Activated naive CD8-positive, alpha-beta T cell treated with anti-CD3 and anti-CD28 coated beads for 36 hours (primary cell): ENCODE measurements around the gene HOXA6. TPM values are rescaled to one million over a fixed set of nuclear protein-coding genes. Genes with fewer than 3 reads are reported as not detected.
A peak's percentile ranks its signal among the peaks of the same experiment; 100 is the strongest.

Experiments
- DNase-seq: peaks from one replicate; pipeline ENCODE4 v3.0.0; 2021
- H3K27ac Mint-ChIP-seq: one replicate; pipeline ENCODE4 v1.8.0; 2022; ENCODE audit warnings: mild to moderate bottlenecking, moderate library complexity, mixed read lengths
- H3K27me3 Mint-ChIP-seq: one replicate; pipeline ENCODE4 v1.8.0; 2022; ENCODE audit warnings: mild to moderate bottlenecking, mixed read lengths
- H3K36me3 Mint-ChIP-seq: one replicate; pipeline ENCODE4 v1.8.0; 2021; ENCODE audit warnings: mild to moderate bottlenecking, mixed read lengths
- H3K4me1 Mint-ChIP-seq: one replicate; pipeline ENCODE4 v1.8.0; 2021; ENCODE audit warnings: mixed read lengths
- H3K4me3 Mint-ChIP-seq: one replicate; pipeline ENCODE4 v1.8.0; 2022; ENCODE audit warnings: mild to moderate bottlenecking, moderate library complexity, mixed read lengths
- H3K9me3 Mint-ChIP-seq: one replicate; pipeline ENCODE4 v1.8.0; 2022; ENCODE audit warnings: mixed read lengths
- total RNA-seq, 2 experiments: library from RNA; stranded (reverse); gene quantifications; one replicate each; pipeline ENCODE4 v1.2.3, GENCODE V29; 2021

Gene HOXA6
- total RNA-seq, 2 experiments from 2014 or later, result not detected

DNA sequence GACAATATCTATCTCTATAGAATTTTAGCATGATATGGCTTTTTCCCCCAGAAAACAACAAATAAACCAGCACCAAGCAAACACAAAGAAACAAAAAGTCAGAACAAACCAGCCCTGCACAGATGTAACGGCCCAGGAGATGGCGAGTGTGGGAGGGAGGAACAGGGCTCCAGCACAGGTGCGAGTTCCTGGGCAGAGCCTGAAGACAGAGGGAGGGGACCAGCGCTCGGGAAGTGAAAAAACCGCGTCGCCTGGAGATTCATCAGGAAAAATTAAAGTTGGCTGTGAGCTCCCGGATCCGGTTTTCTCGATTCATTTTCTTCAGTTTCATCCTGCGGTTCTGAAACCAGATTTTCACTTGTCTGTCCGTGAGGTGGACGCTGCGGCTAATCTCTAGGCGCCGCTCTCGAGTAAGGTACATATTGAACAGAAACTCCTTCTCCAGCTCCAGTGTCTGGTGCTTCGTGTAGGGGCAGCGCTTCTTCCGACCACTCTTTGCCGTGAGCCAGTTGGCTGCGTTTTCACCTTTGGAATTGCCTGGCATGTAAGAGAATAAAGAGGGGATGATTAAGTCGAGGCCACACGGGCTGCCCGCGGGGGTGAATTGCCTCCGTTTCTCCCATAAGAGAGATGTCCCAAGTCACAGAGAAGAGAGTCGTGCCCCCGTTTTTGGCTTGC is 24.2 kb upstream of the HOXA6 start:
- Mint-ChIP-seq H3K36me3 (no peaks in the 10 kb centered on the region), H3K27me3 (peaks cover 85% of the 10 kb centered on the region), H3K9me3 (no peaks in the 10 kb centered on the region), H3K4me3 (no peak overlapping the region), H3K27ac (no peak overlapping the region), H3K4me1 (peaks cover 20% of the 10 kb centered on the region)
- DNase-seq, result no peak

GRCh38 chr7:27171325-27171636 is 23.7 kb upstream of the HOXA6 start:
- no peak overlapping the region for H3K4me3 Mint-ChIP-seq
- DNase-seq, result no peak
- H3K27me3 Mint-ChIP-seq, result peaks cover 85% of the 10 kb centered on the region
- no peak overlapping the region for H3K27ac Mint-ChIP-seq
- peaks cover 23% of the 10 kb centered on the region for H3K4me1 Mint-ChIP-seq
- no peaks in the 10 kb centered on the region for H3K9me3 Mint-ChIP-seq
- no peaks in the 10 kb centered on the region for H3K36me3 Mint-ChIP-seq

DNA sequence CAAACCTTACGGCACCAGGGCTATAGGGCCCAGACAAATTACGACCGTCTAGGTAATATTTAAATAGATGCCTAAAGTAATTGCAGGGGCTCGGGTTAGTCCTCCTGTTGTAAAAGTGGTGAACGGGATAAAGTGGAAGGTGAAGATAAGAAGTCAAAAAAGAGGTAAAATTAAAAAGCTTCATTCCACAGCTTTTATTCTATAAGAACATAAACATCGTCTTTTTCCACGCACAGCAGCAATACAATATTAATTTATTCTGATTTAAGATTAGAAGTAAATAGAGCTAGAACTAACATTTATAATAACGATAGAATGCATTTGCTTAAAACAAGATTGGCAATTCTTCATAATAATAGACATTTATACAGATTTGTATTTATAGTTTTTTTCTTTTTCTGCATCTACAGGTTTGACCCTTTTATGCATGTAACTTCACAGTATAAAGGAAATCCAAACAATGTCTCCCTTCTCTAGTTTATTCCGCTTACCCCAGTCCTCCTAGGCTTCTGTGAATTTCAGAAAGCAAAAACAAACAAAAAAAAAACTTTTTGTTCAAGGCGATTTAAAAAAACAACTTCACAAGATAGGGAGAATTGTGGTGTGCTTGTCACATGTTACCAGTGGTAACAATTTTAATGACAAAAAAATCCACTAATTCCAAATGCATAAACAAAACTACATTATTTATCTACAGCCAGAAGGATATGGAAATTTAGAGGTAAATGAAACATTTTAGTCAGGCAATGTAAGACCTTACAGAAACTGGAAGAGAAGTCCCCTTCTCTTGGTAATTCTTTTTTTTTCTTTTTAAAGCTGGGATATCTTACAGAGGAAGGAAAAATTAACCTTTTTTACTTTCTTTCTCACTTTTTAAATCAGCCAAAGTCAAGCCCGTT is 23.1 kb upstream of the HOXA6 start:
- no peaks in the 10 kb centered on the region for H3K36me3 Mint-ChIP-seq
- DNase-seq, result no peak
- H3K27ac Mint-ChIP-seq, result no peak overlapping the region
- no peak overlapping the region for H3K4me3 Mint-ChIP-seq
- H3K4me1 Mint-ChIP-seq, result peaks cover 24% of the 10 kb centered on the region
- H3K9me3 Mint-ChIP-seq, result no peaks in the 10 kb centered on the region
- H3K27me3 Mint-ChIP-seq, result peaks cover 85% of the 10 kb centered on the region

DNA sequence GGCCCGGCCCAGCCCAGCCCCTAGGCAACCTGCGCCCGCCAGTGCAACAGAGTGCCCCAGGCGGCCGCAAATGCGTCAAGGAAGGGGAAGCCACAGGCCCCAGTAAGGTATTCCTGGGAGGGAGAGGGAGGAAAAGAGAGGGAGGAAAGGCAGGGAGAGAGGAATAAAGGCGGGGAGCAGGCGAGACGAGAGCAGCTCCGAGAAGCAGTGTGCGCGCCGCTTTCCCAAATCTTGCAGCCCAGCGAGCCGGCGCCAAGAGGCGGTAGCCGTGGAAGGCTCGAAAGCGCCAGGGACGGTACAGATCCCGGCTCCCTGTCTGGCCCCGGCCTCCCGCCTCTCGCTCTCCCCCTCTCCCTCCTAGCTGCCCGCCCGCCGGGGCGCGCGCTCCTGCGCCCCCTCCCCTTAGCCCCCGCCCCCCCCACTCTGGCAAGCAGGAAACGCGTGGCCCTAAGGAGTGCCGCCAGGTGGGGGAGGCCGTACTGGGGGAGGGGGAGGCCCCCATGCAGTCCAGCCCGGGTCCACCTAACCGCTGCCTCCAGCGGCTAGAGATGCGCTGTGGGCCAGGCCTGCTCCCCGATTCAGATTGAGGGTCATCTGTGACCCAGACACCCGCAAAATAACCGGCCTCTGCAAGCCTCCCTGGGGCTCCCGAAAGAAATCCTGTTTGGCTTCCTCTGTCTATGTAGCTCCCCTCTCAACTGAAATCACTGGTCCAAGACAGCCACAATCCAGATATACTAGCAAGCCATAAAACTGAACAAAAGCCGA is 22.3 kb upstream of the HOXA6 start:
- Mint-ChIP-seq H3K4me1 (peaks cover 27% of the 10 kb centered on the region), H3K27ac (no peak overlapping the region)

DNA sequence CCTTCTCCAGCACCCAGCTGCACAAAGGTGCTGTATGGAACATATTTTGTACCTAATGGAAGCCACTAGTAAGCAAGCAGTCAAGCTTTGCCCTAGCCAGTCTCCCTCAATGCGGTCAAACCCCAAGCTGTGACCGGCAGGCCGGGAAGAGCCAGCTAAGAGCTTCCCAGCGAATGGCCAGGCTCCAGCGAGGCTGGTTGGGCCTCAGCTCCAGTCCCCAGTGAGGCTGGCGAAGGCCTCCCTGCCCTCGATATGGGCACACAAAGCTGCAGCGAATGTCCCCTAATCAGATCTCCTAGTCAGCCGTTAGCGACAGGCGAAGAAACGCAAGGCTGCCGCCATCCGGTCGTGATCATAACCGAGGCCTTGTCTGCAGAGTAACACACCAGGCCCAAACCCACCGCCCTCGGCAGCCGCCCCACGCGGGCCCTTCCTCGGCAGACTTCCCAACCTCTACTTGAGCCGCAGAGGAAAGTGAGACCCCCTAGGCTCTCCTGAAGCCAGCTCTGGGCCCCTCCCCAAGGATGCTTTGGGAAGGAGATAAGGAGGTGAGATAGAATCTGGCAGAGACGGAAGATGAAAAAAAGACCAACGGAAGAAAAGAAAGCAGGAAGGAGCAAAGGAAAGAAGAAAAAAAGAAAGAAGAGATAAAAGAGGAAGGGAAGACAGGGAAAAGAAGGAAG is 20.8 kb upstream of the HOXA6 start:
- H3K27me3 Mint-ChIP-seq, result peaks cover 89% of the 10 kb centered on the region
- no peak overlapping the region for H3K4me3 Mint-ChIP-seq
- H3K4me1 Mint-ChIP-seq, result peaks cover 30% of the 10 kb centered on the region
- H3K9me3 Mint-ChIP-seq, result no peaks in the 10 kb centered on the region
- H3K36me3 Mint-ChIP-seq, result no peaks in the 10 kb centered on the region
- H3K27ac Mint-ChIP-seq, result no peak overlapping the region
- DNase-seq, result no peak

More for the DNA sequence above, 22.3 kb upstream of the HOXA6 start:
- peaks cover 83% of the 10 kb centered on the region for H3K27me3 Mint-ChIP-seq
- DNase-seq, result no peak
- no peaks in the 10 kb centered on the region for H3K36me3 Mint-ChIP-seq
- H3K9me3 Mint-ChIP-seq, result no peaks in the 10 kb centered on the region
- H3K4me3 Mint-ChIP-seq, result no peak overlapping the region

DNA sequence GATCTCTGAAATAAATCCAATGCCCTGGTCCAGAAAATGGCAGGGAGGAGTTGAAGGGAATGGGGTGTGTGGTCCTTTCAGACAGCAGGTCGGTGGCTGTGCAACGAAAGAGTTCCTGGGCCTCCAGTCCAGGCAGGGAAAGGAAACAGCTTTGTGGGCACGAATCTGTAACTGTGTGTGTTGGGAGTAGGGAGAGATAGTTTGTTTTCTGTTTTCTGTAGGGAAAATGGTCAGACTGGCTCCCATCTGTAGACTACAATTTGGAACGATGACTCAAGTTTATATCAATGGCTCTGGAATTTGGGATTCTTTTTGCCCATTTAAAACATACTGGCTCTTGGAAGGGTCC is 20.3 kb upstream of the HOXA6 start:
- no peak for DNase-seq
- Mint-ChIP-seq H3K9me3 (no peaks in the 10 kb centered on the region), H3K27me3 (peaks cover 94% of the 10 kb centered on the region), H3K27ac (no peak overlapping the region), H3K4me1 (peaks cover 30% of the 10 kb centered on the region), H3K36me3 (no peaks in the 10 kb centered on the region), H3K4me3 (no peak overlapping the region)

GRCh38 chr7:27166531-27167505 is 19.2 kb upstream of the HOXA6 start:
- Mint-ChIP-seq H3K27me3 (peaks cover 96% of the 10 kb centered on the region), H3K4me3 (no peak overlapping the region), H3K36me3 (no peaks in the 10 kb centered on the region), H3K27ac (peak overlapping the region; percentile 51), H3K9me3 (no peaks in the 10 kb centered on the region), H3K4me1 (peaks cover 25% of the 10 kb centered on the region)
- no peak for DNase-seq

DNA sequence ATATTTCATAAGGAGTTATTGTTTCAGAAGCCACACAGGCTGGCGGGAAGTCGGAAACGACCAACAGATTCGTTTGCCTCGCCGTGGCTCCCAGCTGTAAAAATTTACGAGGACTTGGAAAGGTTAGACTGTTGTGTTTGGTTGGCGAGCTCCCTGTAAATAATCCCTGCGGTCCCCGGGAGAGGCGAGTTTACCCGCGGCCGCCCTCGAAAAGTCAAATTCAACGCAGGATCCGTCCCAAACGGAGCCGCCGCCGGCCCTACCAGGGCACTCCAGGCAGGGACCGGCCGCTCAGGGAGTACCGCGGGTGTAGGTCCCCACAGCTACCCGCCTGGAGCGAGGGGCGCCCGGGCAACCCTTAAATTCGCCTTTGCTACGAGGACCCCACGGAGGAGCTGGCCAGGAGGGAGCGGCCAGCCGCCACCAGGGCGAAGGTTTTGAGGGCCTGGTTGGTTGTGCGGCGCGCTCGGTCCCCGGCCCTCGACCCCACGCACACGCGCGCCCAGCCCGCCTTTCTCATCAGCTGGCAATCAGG is 18.5 kb upstream of the HOXA6 start:
- DNase-seq, result no peak
- Mint-ChIP-seq H3K4me3 (no peak overlapping the region), H3K4me1 (peaks cover 23% of the 10 kb centered on the region), H3K36me3 (no peaks in the 10 kb centered on the region), H3K9me3 (no peaks in the 10 kb centered on the region), H3K27ac (no peak overlapping the region), H3K27me3 (peaks cover 93% of the 10 kb centered on the region)

- H3K27ac Mint-ChIP-seq, result peak within 1 kb of the TSS; percentile 29
- H3K9me3 Mint-ChIP-seq, result no peaks in the 10 kb centered on the region
- no peak for DNase-seq
- H3K36me3 Mint-ChIP-seq, result no peaks in the 10 kb centered on the region
- H3K27me3 Mint-ChIP-seq, result peaks cover 91% of the 10 kb centered on the region
- peaks cover 24% of the 10 kb centered on the region for H3K4me1 Mint-ChIP-seq
- peak within 1 kb of the TSS; percentile 66 for H3K4me3 Mint-ChIP-seq
These were observed 17.8 kb upstream of the HOXA6 start, which contains the start of gene HOXA9 for GRCh38 chr7:27165089-27165995. Gene HOXA9, minus strand, starts transcription at chr7:27165537. Its CDS starts 80 bp downstream, at chr7:27165457.

GRCh38 chr7:27164367-27165088 is 17.0 kb upstream of the HOXA6 start:
- peak overlapping the region; percentile 29 for H3K27ac Mint-ChIP-seq
- no peak for DNase-seq
- H3K4me1 Mint-ChIP-seq, result peaks cover 26% of the 10 kb centered on the region
- no peaks in the 10 kb centered on the region for H3K36me3 Mint-ChIP-seq
- H3K27me3 Mint-ChIP-seq, result peaks cover 92% of the 10 kb centered on the region
- no peak overlapping the region for H3K4me3 Mint-ChIP-seq
- no peaks in the 10 kb centered on the region for H3K9me3 Mint-ChIP-seq

DNA sequence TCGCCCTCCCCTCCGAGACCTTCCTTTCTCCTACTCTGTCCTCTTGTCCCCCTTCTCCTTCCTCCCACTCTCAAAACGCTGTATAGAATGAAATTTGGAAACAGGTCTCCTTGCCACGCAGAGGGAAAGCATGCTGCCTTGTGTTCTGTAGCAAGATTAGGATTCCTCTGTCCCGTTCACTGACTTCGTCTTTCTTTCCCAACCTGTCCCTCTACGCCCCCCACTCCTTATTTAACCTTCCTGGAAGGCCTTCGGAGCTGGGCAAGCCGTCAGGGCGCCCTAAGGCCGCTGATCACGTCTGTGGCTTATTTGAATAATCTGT is 16.4 kb upstream of the HOXA6 start:
- Mint-ChIP-seq H3K9me3 (no peaks in the 10 kb centered on the region), H3K36me3 (no peaks in the 10 kb centered on the region), H3K27me3 (peaks cover 92% of the 10 kb centered on the region), H3K4me3 (no peak overlapping the region), H3K27ac (no peak overlapping the region), H3K4me1 (peaks cover 26% of the 10 kb centered on the region)
- DNase-seq, result no peak

DNA sequence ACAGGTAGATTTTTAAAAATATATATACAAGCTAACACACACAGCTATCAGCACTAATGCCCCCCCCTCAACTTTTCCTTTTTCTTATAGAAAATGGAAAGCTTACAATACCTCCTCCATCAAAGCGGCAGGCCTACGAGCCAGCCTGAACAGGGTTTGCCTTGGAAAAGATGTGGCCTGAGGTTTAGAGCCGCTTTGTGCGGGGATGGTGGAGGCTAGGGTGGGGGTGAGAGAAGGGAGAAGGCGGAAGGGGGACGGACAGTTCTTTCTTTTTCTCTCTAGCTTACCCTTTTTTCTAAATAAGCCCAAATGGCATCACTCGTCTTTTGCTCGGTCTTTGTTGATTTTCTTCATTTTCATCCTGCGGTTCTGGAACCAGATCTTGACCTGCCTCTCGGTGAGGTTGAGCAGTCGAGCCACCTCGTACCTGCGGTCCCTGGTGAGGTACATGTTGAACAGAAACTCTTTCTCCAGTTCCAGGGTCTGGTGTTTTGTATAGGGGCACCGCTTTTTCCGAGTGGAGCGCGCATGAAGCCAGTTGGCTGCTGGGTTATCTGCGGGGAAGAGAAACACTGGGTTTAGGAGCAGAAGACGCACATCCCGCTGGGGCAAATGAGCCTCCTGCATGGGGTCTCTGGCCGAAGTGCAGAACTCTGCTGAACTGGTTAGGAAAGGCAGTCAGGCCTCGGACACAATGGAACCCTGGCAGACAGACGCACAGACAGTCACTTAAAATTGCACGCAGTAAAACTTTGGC is 15.9 kb upstream of the HOXA6 start:
- no peak overlapping the region for H3K27ac Mint-ChIP-seq

More for the DNA sequence above, 15.9 kb upstream of the HOXA6 start:
- H3K36me3 Mint-ChIP-seq, result no peaks in the 10 kb centered on the region
- DNase-seq, result no peak
- H3K4me1 Mint-ChIP-seq, result peaks cover 25% of the 10 kb centered on the region
- H3K4me3 Mint-ChIP-seq, result no peak overlapping the region
- peaks cover 92% of the 10 kb centered on the region for H3K27me3 Mint-ChIP-seq
- no peaks in the 10 kb centered on the region for H3K9me3 Mint-ChIP-seq
